ENCODE results near the gene IRAK2.

IRAK2 gene

DNA sequence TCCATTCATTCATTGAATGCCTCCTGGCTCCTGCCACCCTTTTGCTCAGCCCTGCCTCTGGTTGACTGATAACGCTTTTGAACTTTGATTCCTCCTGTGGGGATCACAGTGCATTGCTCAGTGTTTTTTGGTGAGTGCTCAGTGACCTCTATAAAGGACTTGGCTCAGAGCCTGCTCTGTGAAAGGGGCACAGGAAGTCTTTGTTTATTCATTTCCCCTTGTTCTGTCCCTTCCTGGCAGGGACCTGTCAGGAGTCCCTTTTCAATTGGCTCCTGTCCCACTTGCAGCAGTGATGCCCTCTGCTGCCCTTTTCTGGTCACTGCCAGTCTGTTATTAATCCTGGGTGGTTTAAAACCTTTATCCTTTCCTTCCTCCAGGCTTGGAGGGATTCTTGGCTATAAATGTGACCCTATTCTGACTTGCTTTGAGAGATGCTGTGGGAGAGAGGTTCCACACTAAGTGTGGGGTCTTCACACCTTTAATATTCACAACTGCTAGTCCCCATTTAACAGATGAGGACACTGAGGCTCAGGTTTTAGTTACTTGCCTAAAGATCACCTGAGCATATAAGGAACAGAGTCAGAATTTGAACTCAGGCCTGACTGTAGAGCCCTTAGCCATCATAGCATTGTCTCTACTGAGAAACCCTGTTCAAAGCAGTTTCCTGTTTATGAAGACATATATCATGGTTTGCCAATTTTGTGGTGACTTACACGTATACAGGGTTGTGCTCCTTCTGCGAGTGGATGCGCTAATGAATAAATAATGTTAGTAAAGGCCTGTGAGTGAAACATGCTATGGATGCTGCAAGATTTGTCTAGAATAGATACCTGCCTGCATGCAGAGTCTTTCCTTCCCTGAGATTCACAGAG lies 60.3 kb downstream of the IRAK2 start:
- DNase-seq = peak; percentile 52

- DNase-seq = no peak
Measured at GRCh38 chr3:10226293-10226692, 61.6 kb downstream of the IRAK2 start.

GRCh38 chr3:10228248-10228950 lies 63.7 kb downstream of the IRAK2 start:
- DNase-seq = no peak

GRCh38 chr3:10229576-10229975 lies 64.9 kb downstream of the IRAK2 start:
- DNase-seq = no peak

- DNase-seq = no peak
Measured at GRCh38 chr3:10232137-10232536, 67.4 kb downstream of the IRAK2 start.

DNA sequence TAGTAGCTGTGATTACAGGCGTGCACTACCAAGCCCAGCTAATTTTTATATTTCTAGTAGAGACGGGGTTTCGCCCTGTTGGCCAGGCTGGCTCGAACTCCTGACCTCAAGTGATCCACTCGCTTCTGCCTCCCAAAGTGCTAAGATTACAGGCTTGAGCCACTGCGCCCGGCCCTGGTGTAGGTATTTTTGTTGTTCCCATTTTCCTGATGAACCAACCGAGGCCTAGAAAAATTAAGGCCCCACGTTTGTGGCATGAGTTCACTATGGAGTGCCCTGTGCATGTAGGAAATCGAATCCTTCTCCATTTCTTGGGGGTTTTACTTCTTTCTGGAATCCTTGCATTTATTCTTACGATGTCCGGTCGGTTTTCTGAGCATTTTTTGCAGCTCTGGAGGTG lies 69.3 kb downstream of the IRAK2 start:
- DNase-seq = no peak

DNA sequence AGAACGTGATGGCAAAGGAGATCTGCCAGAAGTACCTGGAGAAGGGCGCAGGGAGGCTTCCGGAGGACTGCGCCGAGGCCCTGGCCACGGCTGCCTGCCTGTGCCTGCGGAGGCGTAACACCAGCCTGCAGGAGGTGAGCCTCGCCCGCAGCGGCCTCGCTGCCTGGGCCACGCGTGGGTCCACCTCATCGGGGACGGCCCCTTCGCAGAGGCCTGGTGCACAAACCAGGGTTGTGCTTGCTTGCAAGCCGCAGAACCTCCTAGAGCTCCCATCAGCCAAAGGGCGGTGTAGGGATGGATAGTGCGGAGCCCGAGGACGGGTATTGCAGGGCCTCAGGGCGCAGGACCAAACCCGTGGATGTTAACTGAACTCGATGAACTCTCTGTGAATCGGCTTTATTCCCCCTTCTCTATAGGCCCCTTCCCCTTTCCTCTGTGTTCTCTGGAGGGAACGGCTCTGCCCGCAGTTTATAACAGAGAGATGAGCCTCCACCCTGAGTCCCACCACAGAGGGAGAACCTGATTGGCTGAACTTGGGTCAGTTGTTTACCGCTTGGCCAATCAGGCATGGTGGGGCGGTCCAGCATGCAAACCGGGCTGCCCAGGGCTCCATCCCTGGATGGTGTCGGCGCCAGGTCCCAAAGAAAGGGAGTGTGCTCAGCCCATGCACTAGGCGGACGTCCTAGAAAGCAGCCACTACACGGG lies 70.0 kb downstream of the IRAK2 start:
- no peak for DNase-seq

GRCh38 chr3:10235551-10235950 lies 70.8 kb downstream of the IRAK2 start:
- DNase-seq = no peak

GRCh38 chr3:10238345-10239183 lies 73.8 kb downstream of the IRAK2 start:
- DNase-seq = no peak

GRCh38 chr3:10240799-10241198 lies 76.1 kb downstream of the IRAK2 start:
- DNase-seq = no peak

GRCh38 chr3:10242182-10243065 lies 77.7 kb downstream of the IRAK2 start:
- DNase-seq = no peak

DNA sequence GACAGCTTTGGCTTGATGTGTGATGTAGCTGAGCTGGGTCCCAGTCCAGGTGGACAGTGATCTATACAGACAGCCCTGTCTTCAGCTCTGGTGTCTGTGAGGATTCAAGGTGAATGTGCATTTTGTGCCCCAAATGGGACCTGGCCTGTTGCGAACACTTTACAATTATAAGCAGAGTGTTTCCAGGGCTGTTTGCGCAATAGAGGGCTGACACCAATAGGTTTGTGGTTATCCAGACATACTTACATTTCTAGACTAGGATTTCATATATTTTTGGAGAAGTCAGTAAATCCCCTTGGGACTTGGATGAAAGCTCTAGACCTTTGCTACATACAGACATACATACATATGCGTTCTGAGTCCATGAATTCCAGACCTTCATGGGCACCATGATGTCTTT lies 79.3 kb downstream of the IRAK2 start:
- DNase-seq = no peak

GRCh38 chr3:10245081-10245712 lies 80.5 kb downstream of the IRAK2 start:
- DNase-seq = no peak

DNA sequence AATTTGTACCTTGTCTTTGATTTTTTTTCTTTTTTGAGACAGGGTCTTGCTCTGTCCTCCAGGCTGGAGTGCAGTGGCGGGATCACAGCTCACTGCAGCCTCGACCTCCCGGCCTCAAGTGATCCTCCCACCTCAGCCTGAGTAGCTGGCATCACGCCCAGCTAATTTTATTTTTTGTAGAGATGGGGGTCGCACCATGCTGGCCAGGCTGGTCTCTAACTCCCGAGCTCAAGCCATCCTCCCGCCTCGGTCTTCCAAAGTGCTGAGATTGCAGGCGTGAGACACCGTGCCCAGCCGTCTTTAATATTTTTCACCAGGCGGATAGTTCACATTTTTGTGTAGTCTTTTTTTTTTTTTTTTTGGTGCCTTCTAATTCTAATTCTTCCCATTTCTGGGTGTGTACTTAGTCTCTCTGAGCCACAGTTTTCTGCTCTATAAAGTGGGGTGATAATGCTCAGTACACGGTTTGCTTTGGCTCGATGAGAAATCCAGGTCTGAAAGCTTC lies 83.0 kb downstream of the IRAK2 start:
- DNase-seq = no peak

DNA sequence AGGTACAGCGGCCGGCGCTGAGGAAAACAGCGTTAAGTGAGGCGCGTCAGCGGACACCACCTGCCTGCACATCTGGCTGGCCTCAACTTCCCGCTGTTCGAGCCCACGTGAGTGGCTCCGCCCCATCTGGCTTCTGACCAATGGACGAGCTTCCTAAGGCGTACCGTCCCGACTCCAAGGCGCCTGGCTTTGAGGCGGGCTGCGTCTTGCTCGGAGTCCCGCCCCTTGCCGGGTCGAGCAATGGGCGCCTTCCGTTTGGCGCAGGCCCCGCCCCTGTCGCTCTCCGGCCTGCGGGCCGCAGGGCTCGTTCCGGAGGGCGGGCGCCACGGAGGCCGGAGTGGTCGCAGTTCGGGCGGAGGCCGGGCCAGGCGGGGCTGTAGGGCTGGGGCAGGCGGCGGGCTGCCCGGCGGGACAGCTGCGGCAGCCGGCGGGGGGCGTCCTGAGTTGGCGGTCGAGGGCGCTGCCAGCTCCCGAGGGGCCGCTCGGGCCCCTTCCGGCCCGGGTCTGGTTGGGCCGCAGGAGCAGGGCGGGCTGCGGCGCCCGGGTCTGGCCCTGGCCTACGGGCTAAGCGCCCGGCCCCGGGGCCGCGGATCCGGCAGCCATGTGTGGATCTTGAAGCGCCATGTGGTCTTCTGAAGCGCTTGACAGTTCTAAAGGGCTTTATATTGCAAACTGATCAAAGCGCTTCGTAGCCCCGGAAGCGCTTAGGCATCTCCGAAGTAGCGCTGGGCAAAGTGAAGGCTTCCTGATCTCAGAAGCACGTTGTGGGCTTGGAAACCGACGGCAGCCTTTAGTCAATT lies 83.7 kb downstream of the IRAK2 start, which contains the start of gene TATDN2:
Gene TATDN2, plus strand, starts transcription at position 276 of the 800 bp plus-strand sequence. CDS start 742 bp downstream, outside the sequence.
- DNase-seq = peak; percentile 87

DNA sequence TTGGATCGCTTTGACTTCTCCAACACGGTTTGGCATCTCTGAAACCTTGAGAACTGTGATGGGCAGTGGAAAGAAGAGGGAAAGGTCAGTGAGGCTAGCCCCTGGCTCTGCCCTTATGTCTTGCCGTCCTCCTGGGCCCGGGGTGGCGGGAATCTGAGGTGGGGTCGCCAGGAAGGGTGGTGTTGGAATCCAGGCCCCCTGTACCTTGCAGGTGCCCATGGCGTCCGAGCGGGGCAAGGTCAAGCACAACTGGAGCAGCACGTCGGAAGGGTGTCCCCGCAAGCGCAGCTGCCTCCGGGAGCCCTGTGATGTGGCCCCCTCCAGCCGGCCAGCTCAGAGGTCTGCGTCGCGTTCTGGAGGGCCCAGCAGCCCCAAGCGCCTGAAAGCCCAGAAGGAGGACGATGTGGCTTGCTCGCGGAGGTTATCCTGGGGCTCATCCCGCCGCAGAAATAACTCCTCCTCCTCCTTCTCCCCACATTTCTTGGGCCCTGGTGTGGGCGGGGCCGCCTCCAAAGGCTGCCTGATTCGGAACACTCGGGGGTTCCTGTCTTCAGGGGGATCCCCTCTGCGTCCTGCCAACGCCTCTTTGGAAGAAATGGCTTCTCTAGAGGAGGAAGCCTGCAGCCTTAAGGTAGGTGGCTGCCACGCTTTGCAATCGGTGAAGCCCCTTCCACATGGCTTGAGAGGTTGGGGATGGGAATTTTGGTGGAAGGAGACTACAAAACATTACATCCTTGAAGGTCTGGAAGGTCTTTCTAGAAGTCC lies 84.4 kb downstream of the IRAK2 start:
- DNase-seq = peak; percentile 22

DNA sequence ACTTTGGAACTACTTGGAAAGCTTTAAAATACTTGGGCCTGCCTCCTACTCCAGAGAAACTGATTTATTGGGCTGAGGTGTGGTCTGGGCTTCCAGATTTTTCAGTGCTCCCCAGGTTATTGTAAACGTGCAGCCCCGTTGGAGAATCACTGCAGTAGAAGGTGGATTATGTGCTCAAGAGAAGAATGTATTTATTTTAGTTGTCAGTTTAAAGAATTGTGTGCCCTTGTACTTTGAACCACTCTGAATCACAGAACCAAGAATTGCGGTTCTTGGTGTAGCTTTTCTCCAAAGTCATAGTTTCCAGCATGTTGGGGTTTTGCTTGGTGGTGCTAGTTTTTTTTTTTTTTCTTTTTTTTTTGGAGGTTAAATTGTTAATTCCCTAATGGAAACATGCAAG lies 85.1 kb downstream of the IRAK2 start:
- DNase-seq = no peak

- DNase-seq = no peak
Measured at GRCh38 chr3:10251006-10251405, 86.3 kb downstream of the IRAK2 start.

GRCh38 chr3:10253731-10254130 lies 89.0 kb downstream of the IRAK2 start:
- no peak for DNase-seq

Measured in NK-92 treated with Interleukin-12 subunit alpha and Interleukin-12 subunit beta, amount 100 ng/mL, for 24 hours (cell line).